Prostate gland (tissue), 1 donor: Measurements from ENCODE around the gene NBEA.

Source experiments
- POLR2A ChIP-seq: fragments of 450-650 bp; IDR thresholded peaks from one replicate; pipeline ENCODE4 v1.6.1; 2016; ENCODE audit warnings: antibody characterized with exemption, mild to moderate bottlenecking
- POLR2AphosphoS5 ChIP-seq: sonication (generic); formaldehyde crosslinking; IDR thresholded peaks from one replicate; pipeline ENCODE4 v1.6.1; 2017; ENCODE audit warnings: antibody characterized with exemption

DNA sequence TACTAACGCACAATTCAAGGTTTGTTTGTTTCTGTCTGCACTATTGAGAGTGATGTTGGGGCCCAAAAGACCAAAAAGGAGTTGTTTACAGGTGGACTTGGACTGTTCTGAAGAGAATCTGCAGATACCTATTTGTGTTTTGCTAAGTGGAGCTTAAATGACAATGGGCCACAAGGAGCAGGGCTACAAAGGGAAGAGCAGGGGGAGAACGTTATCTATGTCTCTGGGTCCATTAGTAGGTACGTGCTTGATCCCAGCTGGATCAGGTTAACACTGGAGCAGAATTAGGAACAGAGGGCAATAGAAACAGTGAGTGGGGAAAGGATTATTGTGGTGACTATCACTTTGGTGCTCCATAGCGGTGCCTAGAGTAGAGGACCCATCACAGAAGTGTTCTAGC, 22.5 kb downstream of the NBEA start:
- TF ChIP-seq POLR2AphosphoS5 (no peak), POLR2A (no peak)
